DOHH2 (cell line): Measurements from ENCODE around the gene MRPL4.

Source experiments
- EZH2phosphoT487 ChIP-seq: fragments of 200-600 bp; sonication (generic); IDR thresholded peaks from 2 replicates; pipeline ENCODE4 v1.6.1; 2017; ENCODE audit warnings: borderline replicate concordance, mild to moderate bottlenecking, antibody characterized with exemption, low read length, moderate library complexity, mixed read lengths
- TF ChIP-seq, protein P1 (sequence below): fragments of 200-600 bp; sonication (generic); IDR thresholded peaks from one replicate; pipeline ENCODE4 v1.5.1; 2014; ENCODE audit warnings: antibody characterized with exemption, mild to moderate bottlenecking, low read depth, low read length; ENCODE audit not compliant: poor library complexity, severe bottlenecking

DNA sequence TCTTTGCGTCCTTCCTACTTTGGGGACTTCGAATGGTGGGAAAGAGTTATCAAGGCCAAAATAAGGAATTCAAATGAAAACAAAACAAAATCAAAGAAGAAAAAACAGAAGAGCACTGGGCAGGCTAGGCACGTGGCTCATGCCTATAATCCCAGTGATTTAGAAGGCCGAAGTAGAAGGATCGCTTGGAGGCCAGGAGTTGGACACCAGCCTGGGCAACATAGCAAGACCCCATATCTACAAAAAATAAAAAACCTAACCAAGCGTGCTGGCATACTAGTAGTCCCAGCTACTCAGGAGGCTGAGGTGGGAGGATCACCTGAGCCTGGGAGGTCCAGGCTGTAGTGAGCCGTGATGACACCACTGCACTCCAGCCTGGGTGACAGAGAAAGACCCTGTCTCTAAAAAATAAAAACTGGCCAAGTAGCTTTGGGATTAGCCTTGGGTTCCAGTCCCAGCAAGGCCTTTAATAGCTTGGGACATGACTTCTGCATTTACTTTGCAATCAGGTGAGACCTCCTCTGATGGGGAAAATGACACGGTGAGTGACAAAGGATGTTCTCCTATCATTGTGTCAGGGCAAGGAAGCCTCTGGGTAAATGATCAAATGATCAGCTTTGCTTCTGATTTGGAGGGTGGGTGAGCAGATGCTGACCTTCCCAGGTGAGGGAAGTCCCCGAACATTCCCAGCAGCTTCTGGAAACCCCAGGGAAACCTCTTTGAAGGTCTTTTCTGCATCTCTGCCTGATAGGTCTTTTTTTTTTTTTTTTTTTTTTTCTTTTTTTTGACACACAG is 26.0 kb downstream of the MRPL4 start:
- TF ChIP-seq, protein P1, sequence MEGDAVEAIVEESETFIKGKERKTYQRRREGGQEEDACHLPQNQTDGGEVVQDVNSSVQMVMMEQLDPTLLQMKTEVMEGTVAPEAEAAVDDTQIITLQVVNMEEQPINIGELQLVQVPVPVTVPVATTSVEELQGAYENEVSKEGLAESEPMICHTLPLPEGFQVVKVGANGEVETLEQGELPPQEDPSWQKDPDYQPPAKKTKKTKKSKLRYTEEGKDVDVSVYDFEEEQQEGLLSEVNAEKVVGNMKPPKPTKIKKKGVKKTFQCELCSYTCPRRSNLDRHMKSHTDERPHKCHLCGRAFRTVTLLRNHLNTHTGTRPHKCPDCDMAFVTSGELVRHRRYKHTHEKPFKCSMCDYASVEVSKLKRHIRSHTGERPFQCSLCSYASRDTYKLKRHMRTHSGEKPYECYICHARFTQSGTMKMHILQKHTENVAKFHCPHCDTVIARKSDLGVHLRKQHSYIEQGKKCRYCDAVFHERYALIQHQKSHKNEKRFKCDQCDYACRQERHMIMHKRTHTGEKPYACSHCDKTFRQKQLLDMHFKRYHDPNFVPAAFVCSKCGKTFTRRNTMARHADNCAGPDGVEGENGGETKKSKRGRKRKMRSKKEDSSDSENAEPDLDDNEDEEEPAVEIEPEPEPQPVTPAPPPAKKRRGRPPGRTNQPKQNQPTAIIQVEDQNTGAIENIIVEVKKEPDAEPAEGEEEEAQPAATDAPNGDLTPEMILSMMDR, result no peak
- TF ChIP-seq EZH2phosphoT487, result no peak
